HL-60 (cell line): ENCODE results near the gene PLAAT3.

ENCODE experiments used
- CTCF ChIP-seq: IDR thresholded peaks from one replicate; pipeline ENCODE4 v1.5.1; 2011; ENCODE audit warnings: low read length, control low read depth, inconsistent platforms; ENCODE audit not compliant: insufficient read depth
- REST ChIP-seq: IDR thresholded peaks from 2 replicates; pipeline ENCODE4 v1.6.1; 2012; ENCODE audit warnings: low read depth; ENCODE audit not compliant: insufficient replicate concordance

GRCh38 chr11:63563201-63564055 is 50.8 kb downstream of the PLAAT3 start, which contains the start of gene PLAAT2:
- TF ChIP-seq CTCF: no peak
- TF ChIP-seq REST: no peak
